HCT116 (cell line): ENCODE measurements around the gene R3HCC1L. TPM values are rescaled to one million over a fixed set of nuclear protein-coding genes. Genes with fewer than 3 reads are reported as not detected.

Experiments used
- ATAC-seq: fragments of 200-7000 bp; cut with Tn5 transposase; 2 replicates; pipeline ENCODE4 v1.9.1; 2020; ENCODE audit warnings: mild to moderate bottlenecking, moderate library complexity
- BruUV-seq: library from RNA; stranded (reverse); fragments of 400-500 nt; replicated peaks from 2 replicates; lab custom pipeline; 2021; lab: Mats Ljungman, UMichigan
- CTCF ChIA-PET: fragments of 300-600 bp; sonication (Branson Sonifier 250); formaldehyde crosslinking; loops from one replicate; lab custom pipeline; 2021; ENCODE audit warnings: antibody characterized with exemption; lab: Charles Lee
- POLR2A ChIA-PET: fragments of 300-600, 350-600 bp; sonication (Branson Sonifier 250); formaldehyde crosslinking; loops from one replicate; lab custom pipeline; 2021; ENCODE audit warnings: antibody characterized with exemption; lab: Charles Lee
- RAD21 ChIA-PET, 2 experiments: fragments of 300-600 bp; sonication (Branson Sonifier 250); formaldehyde crosslinking; loops; one replicate each; lab custom pipeline; 2023; ENCODE audit warnings: low total read pairs in 2 of 2; ENCODE audit not compliant: uncharacterized antibody in 2 of 2, unreplicated experiment in 2 of 2, low non-redundant PET in 1 of 2; lab: Charles Lee
- DNase-seq: peaks from one replicate; pipeline ENCODE4 v3.0.0-alpha.2; 2010; ENCODE audit warnings: low read depth, low spot score
- H2AFZ ChIP-seq: fragments of 200-600 bp; shearing (Covaris generic), sonication (generic); 2 replicates; pipeline ENCODE4 v1.6.1; 2017; ENCODE audit warnings: low read depth, mixed run types, mixed read lengths, antibody characterized with exemption, low read length; ENCODE audit not compliant: poor library complexity, severe bottlenecking
- H3K27ac ChIP-seq: 2 replicates; pipeline ENCODE4 v1.5.1; 2012; ENCODE audit warnings: low read depth, low read length
- H3K27me3 ChIP-seq: fragments of 200-600 bp; sonication (generic); 2 replicates; pipeline ENCODE4 v1.6.1; 2016; ENCODE audit warnings: mixed run types, low read length, mixed read lengths; ENCODE audit not compliant: insufficient read depth
- H3K36me3 ChIP-seq, 2 experiments: fragments of 200-500 bp in 1 of 2; fragments of 200-600 bp in 1 of 2; sonication (Bioruptor generic) in 1 of 2; sonication (generic) in 1 of 2; 2 replicates each; pipeline versions ENCODE4 v1.5.1 to v1.6.1; 2014 to 2016; ENCODE audit warnings: low read length in 2 of 2, inconsistent platforms in 1 of 2, mixed read lengths in 1 of 2, mixed run types in 1 of 2; ENCODE audit not compliant: insufficient read depth in 2 of 2, control insufficient read depth in 1 of 2
- H3K4me1 ChIP-seq, 2 experiments: fragments of 200-600 bp in 1 of 2; sonication (generic) in 1 of 2; 2 replicates each; pipeline versions ENCODE4 v1.5.1 to v1.6.1; 2012 to 2017; ENCODE audit warnings: low read length in 2 of 2, inconsistent platforms in 1 of 2, mild to moderate bottlenecking in 1 of 2, mixed read lengths in 1 of 2, mixed run types in 1 of 2, moderate library complexity in 1 of 2; ENCODE audit not compliant: insufficient read depth in 2 of 2, control insufficient read depth in 1 of 2
- H3K4me2 ChIP-seq: fragments of 200-600 bp; sonication (generic); 2 replicates; pipeline ENCODE4 v1.6.1; 2017; ENCODE audit warnings: mixed run types, low read length, mixed read lengths
- H3K4me3 ChIP-seq, 2 experiments: fragments of 200-600 bp in 1 of 2; sonication (generic) in 1 of 2; replicated peaks in 1 of 2; 2 replicates each; pipeline ENCODE4 v1.5.1; 2011 to 2016; ENCODE audit warnings: low read length in 2 of 2, control low read depth in 1 of 2, low read depth in 1 of 2, mild to moderate bottlenecking in 1 of 2, mixed read lengths in 1 of 2, mixed run types in 1 of 2
- H3K79me2 ChIP-seq: fragments of 200-600 bp; sonication (generic); 2 replicates; pipeline ENCODE4 v1.6.1; 2017; ENCODE audit warnings: mild to moderate bottlenecking, mixed run types, low read length, moderate library complexity, mixed read lengths; ENCODE audit not compliant: insufficient read depth
- H3K9ac ChIP-seq: fragments of 200-600 bp; sonication (generic); 2 replicates; pipeline ENCODE4 v1.6.1; 2016; ENCODE audit warnings: low read length, mixed read lengths
- H3K9me2 ChIP-seq: fragments of 200-600 bp; sonication (generic), shearing (Covaris generic); 2 replicates; pipeline ENCODE4 v1.6.1; 2017; ENCODE audit warnings: mixed run types, mild to moderate bottlenecking, moderate library complexity; ENCODE audit not compliant: insufficient read depth
- H3K9me3 ChIP-seq, 2 experiments: fragments of 200-500 bp in 1 of 2; fragments of 200-600 bp in 1 of 2; sonication (Bioruptor generic) in 1 of 2; sonication (generic) in 1 of 2; 2 replicates each; pipeline ENCODE4 v1.6.1; 2014 to 2017; ENCODE audit warnings: low read length in 2 of 2, mixed read lengths in 2 of 2, inconsistent platforms in 1 of 2, low read depth in 1 of 2, mild to moderate bottlenecking in 1 of 2, mixed run types in 1 of 2, moderate library complexity in 1 of 2; ENCODE audit not compliant: control insufficient read depth in 1 of 2, insufficient read depth in 1 of 2
- H4K20me1 ChIP-seq: fragments of 200-600 bp; sonication (generic), shearing (Covaris generic); 2 replicates; pipeline ENCODE4 v1.6.1; 2017; ENCODE audit warnings: mixed run types, mild to moderate bottlenecking, moderate library complexity; ENCODE audit not compliant: insufficient read depth
- CEBPB ChIP-seq: IDR thresholded peaks from 2 replicates; pipeline ENCODE4 v1.6.1; 2012; ENCODE audit warnings: low read depth
- ELF1 ChIP-seq: IDR thresholded peaks from 2 replicates; pipeline ENCODE4 v1.6.1; 2012; ENCODE audit warnings: low read depth, borderline replicate concordance
- EZH2 ChIP-seq: fragments of 200-600 bp; sonication (generic); IDR thresholded peaks from 2 replicates; pipeline ENCODE4 v1.6.1; 2017; ENCODE audit warnings: antibody characterized with exemption, mixed run types
- EZH2phosphoT487 ChIP-seq: fragments of 200-600 bp; IDR thresholded peaks from 2 replicates; pipeline ENCODE4 v1.6.1; 2018; ENCODE audit warnings: antibody characterized with exemption, borderline replicate concordance
- JUND ChIP-seq: IDR thresholded peaks from 2 replicates; pipeline ENCODE4 v1.6.1; 2012
- POLR2A ChIP-seq: IDR thresholded peaks from 2 replicates; pipeline ENCODE4 v1.7.0; 2011; ENCODE audit warnings: borderline replicate concordance; ENCODE audit not compliant: insufficient read depth, insufficient read length; ENCODE audit errors: extremely low read depth
- POLR2AphosphoS5 ChIP-seq: IDR thresholded peaks from 2 replicates; pipeline ENCODE4 v1.6.1; 2011; ENCODE audit warnings: mild to moderate bottlenecking, low read depth, low read length, moderate library complexity
- SIN3A ChIP-seq: IDR thresholded peaks from 2 replicates; pipeline ENCODE4 v1.6.1; 2012; ENCODE audit warnings: low read depth
- SP1 ChIP-seq: IDR thresholded peaks from 2 replicates; pipeline ENCODE4 v1.6.1; 2012; ENCODE audit warnings: low read depth
- SRF ChIP-seq: IDR thresholded peaks from 2 replicates; pipeline ENCODE4 v1.6.1; 2012; ENCODE audit warnings: low read depth
- TCF7L2 ChIP-seq: IDR thresholded peaks from 2 replicates; pipeline ENCODE4 v1.7.0; 2011; ENCODE audit warnings: borderline replicate concordance, inconsistent platforms; ENCODE audit not compliant: insufficient read depth, insufficient read length; ENCODE audit errors: extremely low read depth
- YY1 ChIP-seq: IDR thresholded peaks from 2 replicates; pipeline ENCODE4 v1.6.1; 2011; ENCODE audit warnings: low read length, low read depth, moderate library complexity, mild to moderate bottlenecking; ENCODE audit not compliant: insufficient replicate concordance; ENCODE audit errors: extremely low read depth
- ZFX ChIP-seq: fragments of 450-650 bp; IDR thresholded peaks from 2 replicates; pipeline ENCODE4 v1.6.1; 2017
- ZNF274 ChIP-seq: fragments of 200-500 bp; sonication (Bioruptor generic); IDR thresholded peaks from 2 replicates; pipeline ENCODE4 v1.6.1; 2014; ENCODE audit warnings: mild to moderate bottlenecking, low read depth, low read length, inconsistent platforms
- intact Hi-C: fragments of 100-400 bp; cut with micrococcal nuclease; formaldehyde crosslinking; loops from 2 replicates; pipeline ENCODE4 v1.10.0; 2022
- total RNA-seq: library from RNA; stranded (reverse); gene quantifications from one replicate; pipeline ENCODE4 v1.2.1, GENCODE V29; 2021; ENCODE audit not compliant: unreplicated experiment
- TF ChIP-seq, protein P1 (sequence below): IDR thresholded peaks from 2 replicates; pipeline ENCODE4 v1.6.1; 2012; ENCODE audit warnings: low read depth
- TF ChIP-seq, protein P2 (sequence below), 3 experiments: fragments of 200-600 bp in 1 of 3; sonication (generic) in 1 of 3; IDR thresholded peaks in 2 of 3; conservative IDR thresholded peaks in 1 of 3; 2 replicates each; pipeline ENCODE4 v1.5.1; 2012 to 2017; ENCODE audit warnings: low read depth in 2 of 3, low read length in 2 of 3, antibody characterized with exemption in 1 of 3, borderline replicate concordance in 1 of 3, control low read depth in 1 of 3, mild to moderate bottlenecking in 1 of 3, mixed read lengths in 1 of 3, mixed run types in 1 of 3, moderate library complexity in 1 of 3; ENCODE audit not compliant: insufficient read depth in 1 of 3

Gene R3HCC1L
- total RNA-seq, 1 experiment from 2014 or later = 9.3 TPM

DNA sequence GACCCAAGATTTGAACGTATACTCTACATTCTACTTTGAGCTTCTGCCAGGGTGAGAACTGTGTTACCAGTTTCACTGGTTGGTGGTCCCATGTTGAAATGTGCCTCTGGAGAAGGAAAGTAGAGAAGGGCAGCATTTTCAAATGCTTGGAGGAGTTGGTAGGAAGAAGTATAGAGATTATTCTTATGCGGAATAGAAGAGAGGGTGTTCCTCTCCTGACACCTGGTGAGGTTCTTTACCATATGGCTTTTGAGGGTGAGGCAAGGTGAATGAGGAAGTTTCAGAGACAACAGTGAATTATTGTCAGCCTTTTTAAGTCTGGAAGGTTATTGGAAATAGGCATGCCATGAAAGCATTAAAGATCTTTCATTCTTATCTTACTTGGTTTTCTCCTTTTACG lies 34.3 kb downstream of the R3HCC1L start (continued):
- TF ChIP-seq TCF7L2 = no peak

DNA sequence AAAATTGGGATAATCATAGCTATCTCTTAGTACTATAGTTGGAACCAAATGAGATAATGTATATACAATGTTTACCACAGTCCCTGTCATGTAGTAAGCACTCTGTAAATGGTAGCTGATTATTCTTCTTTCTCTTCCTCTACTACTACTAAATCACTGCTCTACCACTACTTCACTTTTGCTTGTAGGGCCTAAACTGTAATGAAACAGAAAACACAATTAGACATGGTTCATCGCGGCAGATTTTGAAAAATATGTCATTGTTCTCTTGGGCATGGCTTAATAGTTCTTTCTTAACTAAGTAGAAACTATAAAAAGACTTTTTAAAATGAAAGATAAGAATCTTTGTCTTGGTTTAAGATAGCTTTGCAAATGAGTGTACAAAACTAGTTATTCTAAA lies 34.9 kb downstream of the R3HCC1L start:
- no TSS peak for BruUV-seq
- Histone ChIP-seq H3K36me3 (peaks cover 0 to 7% of the 10 kb centered on the region in 2 experiments; a peak in 2 of 4 replicates), H3K4me1 (no peaks in the 10 kb centered on the region), H2AFZ (no peak overlapping the region), H3K4me2 (no peak overlapping the region), H4K20me1 (peaks cover 8% of the 10 kb centered on the region; the same call in 1 of the 2 replicates), H3K9ac (no peak overlapping the region), H3K9me3 (no peaks in the 10 kb centered on the region), H3K27me3 (no peaks in the 10 kb centered on the region), H3K79me2 (no peaks in the 10 kb centered on the region; the same call in 1 of the 2 replicates), H3K9me2 (no peaks in the 10 kb centered on the region), H3K4me3 (no peak overlapping the region), H3K27ac (no peak overlapping the region)
- ChIA-PET CTCF (interaction anchor here (1.2 to 3.8 kb wide), 7 partner anchors 10 to 169 kb away, joined by 3 to 32 read pairs (median 4); no protein-coding TSS in a partner anchor), RAD21 (interaction anchor here in 1 of 2 experiments (1.9 kb wide), 1 partner anchor 140 kb away, joined by 9 read pairs; no protein-coding TSS in a partner anchor), POLR2A (no interaction called here)
- ATAC-seq (no peak), DNase-seq (no peak)
- intact Hi-C loops = no loop called here
- TF ChIP-seq POLR2AphosphoS5 = no peak
- TF ChIP-seq SRF = no peak
- no peak for TF ChIP-seq YY1
- TF ChIP-seq, protein P1, sequence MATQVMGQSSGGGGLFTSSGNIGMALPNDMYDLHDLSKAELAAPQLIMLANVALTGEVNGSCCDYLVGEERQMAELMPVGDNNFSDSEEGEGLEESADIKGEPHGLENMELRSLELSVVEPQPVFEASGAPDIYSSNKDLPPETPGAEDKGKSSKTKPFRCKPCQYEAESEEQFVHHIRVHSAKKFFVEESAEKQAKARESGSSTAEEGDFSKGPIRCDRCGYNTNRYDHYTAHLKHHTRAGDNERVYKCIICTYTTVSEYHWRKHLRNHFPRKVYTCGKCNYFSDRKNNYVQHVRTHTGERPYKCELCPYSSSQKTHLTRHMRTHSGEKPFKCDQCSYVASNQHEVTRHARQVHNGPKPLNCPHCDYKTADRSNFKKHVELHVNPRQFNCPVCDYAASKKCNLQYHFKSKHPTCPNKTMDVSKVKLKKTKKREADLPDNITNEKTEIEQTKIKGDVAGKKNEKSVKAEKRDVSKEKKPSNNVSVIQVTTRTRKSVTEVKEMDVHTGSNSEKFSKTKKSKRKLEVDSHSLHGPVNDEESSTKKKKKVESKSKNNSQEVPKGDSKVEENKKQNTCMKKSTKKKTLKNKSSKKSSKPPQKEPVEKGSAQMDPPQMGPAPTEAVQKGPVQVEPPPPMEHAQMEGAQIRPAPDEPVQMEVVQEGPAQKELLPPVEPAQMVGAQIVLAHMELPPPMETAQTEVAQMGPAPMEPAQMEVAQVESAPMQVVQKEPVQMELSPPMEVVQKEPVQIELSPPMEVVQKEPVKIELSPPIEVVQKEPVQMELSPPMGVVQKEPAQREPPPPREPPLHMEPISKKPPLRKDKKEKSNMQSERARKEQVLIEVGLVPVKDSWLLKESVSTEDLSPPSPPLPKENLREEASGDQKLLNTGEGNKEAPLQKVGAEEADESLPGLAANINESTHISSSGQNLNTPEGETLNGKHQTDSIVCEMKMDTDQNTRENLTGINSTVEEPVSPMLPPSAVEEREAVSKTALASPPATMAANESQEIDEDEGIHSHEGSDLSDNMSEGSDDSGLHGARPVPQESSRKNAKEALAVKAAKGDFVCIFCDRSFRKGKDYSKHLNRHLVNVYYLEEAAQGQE = no peak
- TF ChIP-seq SIN3A = no peak
- TF ChIP-seq POLR2A = no peak
- TF ChIP-seq, protein P2, sequence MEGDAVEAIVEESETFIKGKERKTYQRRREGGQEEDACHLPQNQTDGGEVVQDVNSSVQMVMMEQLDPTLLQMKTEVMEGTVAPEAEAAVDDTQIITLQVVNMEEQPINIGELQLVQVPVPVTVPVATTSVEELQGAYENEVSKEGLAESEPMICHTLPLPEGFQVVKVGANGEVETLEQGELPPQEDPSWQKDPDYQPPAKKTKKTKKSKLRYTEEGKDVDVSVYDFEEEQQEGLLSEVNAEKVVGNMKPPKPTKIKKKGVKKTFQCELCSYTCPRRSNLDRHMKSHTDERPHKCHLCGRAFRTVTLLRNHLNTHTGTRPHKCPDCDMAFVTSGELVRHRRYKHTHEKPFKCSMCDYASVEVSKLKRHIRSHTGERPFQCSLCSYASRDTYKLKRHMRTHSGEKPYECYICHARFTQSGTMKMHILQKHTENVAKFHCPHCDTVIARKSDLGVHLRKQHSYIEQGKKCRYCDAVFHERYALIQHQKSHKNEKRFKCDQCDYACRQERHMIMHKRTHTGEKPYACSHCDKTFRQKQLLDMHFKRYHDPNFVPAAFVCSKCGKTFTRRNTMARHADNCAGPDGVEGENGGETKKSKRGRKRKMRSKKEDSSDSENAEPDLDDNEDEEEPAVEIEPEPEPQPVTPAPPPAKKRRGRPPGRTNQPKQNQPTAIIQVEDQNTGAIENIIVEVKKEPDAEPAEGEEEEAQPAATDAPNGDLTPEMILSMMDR (IDR thresholded peaks at IDR 0.05 in 2 of 3, conservative IDR thresholded peaks at IDR 0.05 in 1 of 3; ENCODE audit: borderline replicate concordance in 1 of 3, insufficient read depth in 1 of 3, low read depth in 2 of 3, low read length in 2 of 3) = no peak
- TF ChIP-seq ZNF274 = no peak
- TF ChIP-seq EZH2 = no peak
- TF ChIP-seq ZFX = no peak
- no peak for TF ChIP-seq JUND
- TF ChIP-seq CEBPB = no peak
- no peak for TF ChIP-seq TCF7L2
- no peak for TF ChIP-seq ELF1
- TF ChIP-seq SP1 = no peak
- no peak for TF ChIP-seq EZH2phosphoT487
